ENCODE results near the gene NPEPL1.

DNA sequence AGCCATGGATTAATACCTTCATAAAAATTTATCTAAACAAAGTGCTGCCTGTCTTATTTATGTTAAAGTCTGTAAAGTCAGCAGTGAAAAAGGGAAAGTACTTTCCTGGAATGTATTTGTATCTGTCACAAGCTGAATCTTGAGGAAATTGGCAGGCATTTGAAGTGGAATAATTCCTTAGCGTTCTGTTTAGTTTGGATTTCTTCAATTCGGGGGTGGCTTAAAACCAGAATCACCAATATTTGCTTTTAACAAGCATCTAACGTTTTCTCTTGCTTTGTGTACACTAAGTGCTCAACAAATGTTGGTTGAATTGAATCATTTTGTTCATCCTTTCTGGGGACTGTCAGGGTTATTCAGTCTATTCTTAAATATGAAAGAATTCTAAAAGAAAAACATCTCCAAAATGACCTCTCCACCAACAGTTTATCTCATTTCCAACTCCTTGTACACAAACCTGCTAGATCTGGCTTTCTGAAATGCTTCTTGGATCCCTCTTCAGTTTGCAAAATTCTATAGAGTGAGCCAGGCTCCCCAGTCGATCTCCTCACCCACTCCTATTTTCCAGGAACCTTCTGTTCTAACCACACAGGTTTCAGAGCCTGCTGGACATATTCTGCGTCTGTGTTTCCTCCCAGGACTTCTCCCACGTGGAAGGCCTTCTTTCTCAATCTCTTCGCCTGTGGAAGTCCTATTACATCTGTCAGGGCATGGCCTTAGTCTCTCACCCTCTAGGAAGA is 2.0 kb upstream of the NPEPL1 start:
- TF ChIP-seq NFIC (IDR thresholded peaks at IDR 0.05), result no peak
- TF ChIP-seq YY1 (IDR thresholded peaks at IDR 0.05; ENCODE audit: low read depth), result no peak
- TF ChIP-seq, protein P1, sequence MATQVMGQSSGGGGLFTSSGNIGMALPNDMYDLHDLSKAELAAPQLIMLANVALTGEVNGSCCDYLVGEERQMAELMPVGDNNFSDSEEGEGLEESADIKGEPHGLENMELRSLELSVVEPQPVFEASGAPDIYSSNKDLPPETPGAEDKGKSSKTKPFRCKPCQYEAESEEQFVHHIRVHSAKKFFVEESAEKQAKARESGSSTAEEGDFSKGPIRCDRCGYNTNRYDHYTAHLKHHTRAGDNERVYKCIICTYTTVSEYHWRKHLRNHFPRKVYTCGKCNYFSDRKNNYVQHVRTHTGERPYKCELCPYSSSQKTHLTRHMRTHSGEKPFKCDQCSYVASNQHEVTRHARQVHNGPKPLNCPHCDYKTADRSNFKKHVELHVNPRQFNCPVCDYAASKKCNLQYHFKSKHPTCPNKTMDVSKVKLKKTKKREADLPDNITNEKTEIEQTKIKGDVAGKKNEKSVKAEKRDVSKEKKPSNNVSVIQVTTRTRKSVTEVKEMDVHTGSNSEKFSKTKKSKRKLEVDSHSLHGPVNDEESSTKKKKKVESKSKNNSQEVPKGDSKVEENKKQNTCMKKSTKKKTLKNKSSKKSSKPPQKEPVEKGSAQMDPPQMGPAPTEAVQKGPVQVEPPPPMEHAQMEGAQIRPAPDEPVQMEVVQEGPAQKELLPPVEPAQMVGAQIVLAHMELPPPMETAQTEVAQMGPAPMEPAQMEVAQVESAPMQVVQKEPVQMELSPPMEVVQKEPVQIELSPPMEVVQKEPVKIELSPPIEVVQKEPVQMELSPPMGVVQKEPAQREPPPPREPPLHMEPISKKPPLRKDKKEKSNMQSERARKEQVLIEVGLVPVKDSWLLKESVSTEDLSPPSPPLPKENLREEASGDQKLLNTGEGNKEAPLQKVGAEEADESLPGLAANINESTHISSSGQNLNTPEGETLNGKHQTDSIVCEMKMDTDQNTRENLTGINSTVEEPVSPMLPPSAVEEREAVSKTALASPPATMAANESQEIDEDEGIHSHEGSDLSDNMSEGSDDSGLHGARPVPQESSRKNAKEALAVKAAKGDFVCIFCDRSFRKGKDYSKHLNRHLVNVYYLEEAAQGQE (IDR thresholded peaks at IDR 0.05; ENCODE audit: low read depth), result no peak
- no peak for TF ChIP-seq RAD21 (IDR thresholded peaks at IDR 0.05; ENCODE audit: low read depth)
- TF ChIP-seq CEBPB (IDR thresholded peaks at IDR 0.05), result no peak
- TF ChIP-seq CREB1 (IDR thresholded peaks at IDR 0.05; ENCODE audit: low read depth), result no peak
- TF ChIP-seq, protein P2, sequence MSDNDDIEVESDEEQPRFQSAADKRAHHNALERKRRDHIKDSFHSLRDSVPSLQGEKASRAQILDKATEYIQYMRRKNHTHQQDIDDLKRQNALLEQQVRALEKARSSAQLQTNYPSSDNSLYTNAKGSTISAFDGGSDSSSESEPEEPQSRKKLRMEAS (IDR thresholded peaks at IDR 0.05), result no peak
- TF ChIP-seq ZBTB7A (IDR thresholded peaks at IDR 0.05; ENCODE audit: low read depth), result no peak
- no peak for TF ChIP-seq TAF1 (IDR thresholded peaks at IDR 0.05; ENCODE audit: low read depth)
- TF ChIP-seq EP300 (IDR thresholded peaks at IDR 0.05; ENCODE audit: borderline replicate concordance), result no peak
